Naive B cell (primary cell): ENCODE measurements around the gene KRTAP10-3. TPM values are rescaled to one million over a fixed set of nuclear protein-coding genes. Genes with fewer than 3 reads are reported as not detected.

Experiments
- ATAC-seq, 2 donors: fragments of 150-1000 bp; cut with Tn5 transposase; 2 replicates each; pipeline ENCODE4 v1.10.0; 2021; ENCODE audit warnings: low read depth in 2 of 2, mild to moderate bottlenecking in 2 of 2, moderate library complexity in 2 of 2
- DNase-seq: peaks from one replicate; pipeline ENCODE4 v3.0.0; 2022
- H3K27ac Mint-ChIP-seq, 6 donors: one replicate each; pipeline ENCODE4 v1.8.0; 2020 to 2022; ENCODE audit warnings: mild to moderate bottlenecking in 6 of 6, mixed read lengths in 6 of 6, moderate library complexity in 5 of 6, inconsistent platforms in 2 of 6
- H3K27me3 Mint-ChIP-seq, 3 donors: one replicate each; pipeline ENCODE4 v1.8.0; 2021 to 2022; ENCODE audit warnings: mixed read lengths in 3 of 3, mild to moderate bottlenecking in 1 of 3
- H3K36me3 Mint-ChIP-seq, 2 donors: one replicate each; pipeline ENCODE4 v1.8.0; 2020 to 2022; ENCODE audit warnings: mixed read lengths in 2 of 2, inconsistent platforms in 1 of 2, mild to moderate bottlenecking in 1 of 2
- H3K4me1 Mint-ChIP-seq, 3 donors: one replicate each; pipeline ENCODE4 v1.8.0; 2020 to 2022; ENCODE audit warnings: mixed read lengths in 3 of 3, inconsistent platforms in 1 of 3, mild to moderate bottlenecking in 1 of 3, moderate library complexity in 1 of 3
- H3K4me3 Mint-ChIP-seq, 8 donors: one replicate each; pipeline ENCODE4 v1.8.0; 2020 to 2022; ENCODE audit warnings: mild to moderate bottlenecking in 8 of 8, mixed read lengths in 8 of 8, moderate library complexity in 8 of 8, inconsistent platforms in 2 of 8
- H3K9me3 Mint-ChIP-seq, 7 donors: one replicate each; pipeline ENCODE4 v1.8.0; 2020 to 2022; ENCODE audit warnings: mixed read lengths in 7 of 7, mild to moderate bottlenecking in 5 of 7, inconsistent platforms in 2 of 7, moderate library complexity in 1 of 7
- polyA plus RNA-seq, 6 donors: library from polyadenylated mRNA; unstranded; fragments of 300-500 nt; fragmentation: Illumina TruSeq; gene quantifications; one replicate each; pipeline ENCODE4 v1.2.3, GENCODE V29; 2021; ENCODE audit warnings: low read depth in 6 of 6

Gene KRTAP10-3
- polyA plus RNA-seq, 6 donors from 2014 or later, result not detected

DNA sequence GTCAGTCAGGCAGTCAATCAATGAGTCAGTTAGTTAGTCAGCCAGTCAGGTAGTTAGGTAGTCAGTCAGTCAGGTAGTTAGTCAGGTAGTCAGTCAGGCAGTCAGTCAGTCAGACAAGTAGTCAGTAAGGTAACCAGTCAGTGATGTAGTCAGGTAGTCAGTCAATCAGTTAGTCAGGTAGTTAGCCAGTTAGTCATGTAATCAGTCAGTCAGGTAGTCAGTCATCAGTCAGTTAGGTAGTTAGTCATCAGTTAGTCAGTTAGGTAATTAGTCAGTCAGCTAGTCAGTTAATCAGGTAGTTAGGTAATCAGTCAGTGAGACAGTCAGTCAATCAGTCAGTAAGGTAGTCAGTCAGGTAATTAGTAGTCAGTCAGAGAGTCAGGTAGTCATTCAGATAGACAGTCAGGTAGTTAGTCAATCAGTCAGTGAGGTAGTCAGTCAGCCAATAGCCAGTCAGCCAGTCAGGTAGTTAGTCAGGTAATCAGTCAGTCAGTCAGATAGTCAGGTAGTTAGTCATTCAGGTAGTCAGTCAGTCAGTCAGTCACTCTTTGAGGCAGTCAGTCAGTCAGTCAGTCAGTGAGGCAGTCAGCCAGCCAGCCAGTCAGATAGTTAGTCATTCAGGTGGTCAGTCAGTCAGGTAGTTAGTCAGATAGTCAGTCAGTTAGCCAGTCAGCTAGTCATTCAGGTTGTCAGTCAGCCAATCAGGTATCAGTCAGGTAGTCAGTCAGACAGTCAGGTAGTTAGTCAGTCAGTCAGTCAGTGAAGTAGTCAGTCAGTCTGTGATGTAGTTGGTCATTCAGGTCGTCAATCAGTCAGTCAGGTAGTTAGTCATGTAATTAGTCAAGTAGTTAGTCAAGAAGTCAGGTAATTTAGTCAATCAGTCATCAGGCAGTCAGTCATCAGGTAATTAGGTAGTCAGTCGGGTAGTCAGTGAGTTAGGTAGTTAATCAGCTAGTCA is 33.9 kb downstream of the KRTAP10-3 start:
- Mint-ChIP-seq H3K27me3 (peaks cover 0 to 16% (median 0%) of the 10 kb centered on the region in 3 donors), H3K4me3 (no peak overlapping the region), H3K27ac (no peak overlapping the region), H3K36me3 (no peaks in the 10 kb centered on the region), H3K4me1 (no peaks in the 10 kb centered on the region), H3K9me3 (no peaks in the 10 kb centered on the region)
- ATAC-seq, result no peak
- no peak for DNase-seq

- Mint-ChIP-seq H3K4me1 (no peaks in the 10 kb centered on the region), H3K27ac (no peak overlapping the region), H3K36me3 (no peaks in the 10 kb centered on the region), H3K4me3 (no peak overlapping the region), H3K27me3 (peaks cover 0 to 10% (median 0%) of the 10 kb centered on the region in 3 donors), H3K9me3 (no peaks in the 10 kb centered on the region)
- DNase-seq, result no peak
- ATAC-seq, result no peak
Observed at GRCh38 chr21:44523567-44524413, 34.8 kb downstream of the KRTAP10-3 start.

DNA sequence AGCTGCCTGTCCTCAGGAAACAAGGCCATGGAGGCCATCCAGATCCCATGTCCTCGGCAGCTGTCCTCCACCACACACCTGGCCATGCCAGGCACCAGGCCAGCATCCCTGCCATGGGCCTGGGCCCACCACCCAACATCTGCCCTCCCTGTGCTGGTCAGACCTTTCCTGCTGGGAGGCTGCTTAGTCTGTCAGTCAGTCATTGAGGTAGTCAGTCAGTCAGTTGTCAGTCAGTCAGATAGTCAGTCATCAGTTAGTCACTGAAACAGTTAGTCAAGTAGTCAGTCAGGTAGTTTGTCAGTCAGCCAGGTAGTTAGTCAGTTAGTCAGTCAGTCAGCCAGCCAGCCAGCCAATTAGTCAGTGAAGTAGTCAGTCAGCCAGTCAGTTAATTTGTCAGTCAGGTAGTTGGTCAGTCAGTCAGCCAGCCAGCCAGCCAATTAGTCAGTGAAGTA is 35.8 kb downstream of the KRTAP10-3 start:
- Mint-ChIP-seq H3K4me1 (no peaks in the 10 kb centered on the region), H3K9me3 (peaks cover 0 to 3% (median 0%) of the 10 kb centered on the region in 7 donors), H3K27me3 (peaks cover 0 to 10% (median 0%) of the 10 kb centered on the region in 3 donors), H3K36me3 (no peaks in the 10 kb centered on the region), H3K27ac (no peak overlapping the region), H3K4me3 (no peak overlapping the region)
- DNase-seq (no peak), ATAC-seq (no peak)

GRCh38 chr21:44521928-44522752 is 36.5 kb downstream of the KRTAP10-3 start:
- Mint-ChIP-seq H3K4me3 (no peak overlapping the region), H3K27me3 (peaks cover 0 to 10% (median 0%) of the 10 kb centered on the region in 3 donors), H3K4me1 (no peaks in the 10 kb centered on the region), H3K36me3 (no peaks in the 10 kb centered on the region), H3K9me3 (peaks cover 0 to 4% (median 0%) of the 10 kb centered on the region in 7 donors), H3K27ac (no peak overlapping the region)
- ATAC-seq (no peak), DNase-seq (no peak)

DNA sequence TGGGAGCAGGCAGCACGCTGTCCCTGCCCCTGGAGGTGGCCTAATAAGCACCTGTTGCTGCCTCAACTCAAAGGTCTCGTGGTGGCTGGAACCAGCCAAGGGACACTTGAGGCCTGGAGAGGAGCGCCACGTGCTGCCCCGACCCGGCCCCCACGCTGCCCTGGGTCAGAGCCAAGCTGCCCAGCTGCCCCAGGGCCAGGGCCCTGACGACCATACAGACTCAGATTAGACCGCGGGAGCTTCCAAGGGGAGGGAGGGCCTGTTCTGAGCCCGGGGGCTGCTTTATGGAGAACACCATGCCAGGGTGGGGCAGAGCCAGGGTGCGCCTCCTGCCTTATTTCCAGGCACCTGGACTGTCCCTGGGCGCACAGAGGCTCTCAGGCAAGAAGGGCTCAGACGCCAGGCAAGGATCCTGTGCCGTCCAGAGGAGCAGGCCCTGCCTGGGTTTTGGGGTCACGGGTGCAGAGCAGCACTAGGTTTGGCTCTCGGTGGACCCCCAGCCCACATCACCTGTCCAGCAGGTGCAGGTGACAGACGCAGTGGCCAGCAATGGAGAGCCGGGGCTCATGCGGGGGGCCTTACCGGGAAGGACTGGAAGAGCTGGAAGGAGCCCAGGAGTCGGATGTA is 37.2 kb downstream of the KRTAP10-3 start:
- no peak overlapping the region for H3K27ac Mint-ChIP-seq
- no peak overlapping the region for H3K4me3 Mint-ChIP-seq
- no peak for DNase-seq
- peaks cover 0 to 4% (median 0%) of the 10 kb centered on the region in 7 donors for H3K9me3 Mint-ChIP-seq
- ATAC-seq, result no peak
- no peaks in the 10 kb centered on the region for H3K36me3 Mint-ChIP-seq
- H3K27me3 Mint-ChIP-seq, result peaks cover 0 to 10% (median 0%) of the 10 kb centered on the region in 3 donors
- no peaks in the 10 kb centered on the region for H3K4me1 Mint-ChIP-seq

DNA sequence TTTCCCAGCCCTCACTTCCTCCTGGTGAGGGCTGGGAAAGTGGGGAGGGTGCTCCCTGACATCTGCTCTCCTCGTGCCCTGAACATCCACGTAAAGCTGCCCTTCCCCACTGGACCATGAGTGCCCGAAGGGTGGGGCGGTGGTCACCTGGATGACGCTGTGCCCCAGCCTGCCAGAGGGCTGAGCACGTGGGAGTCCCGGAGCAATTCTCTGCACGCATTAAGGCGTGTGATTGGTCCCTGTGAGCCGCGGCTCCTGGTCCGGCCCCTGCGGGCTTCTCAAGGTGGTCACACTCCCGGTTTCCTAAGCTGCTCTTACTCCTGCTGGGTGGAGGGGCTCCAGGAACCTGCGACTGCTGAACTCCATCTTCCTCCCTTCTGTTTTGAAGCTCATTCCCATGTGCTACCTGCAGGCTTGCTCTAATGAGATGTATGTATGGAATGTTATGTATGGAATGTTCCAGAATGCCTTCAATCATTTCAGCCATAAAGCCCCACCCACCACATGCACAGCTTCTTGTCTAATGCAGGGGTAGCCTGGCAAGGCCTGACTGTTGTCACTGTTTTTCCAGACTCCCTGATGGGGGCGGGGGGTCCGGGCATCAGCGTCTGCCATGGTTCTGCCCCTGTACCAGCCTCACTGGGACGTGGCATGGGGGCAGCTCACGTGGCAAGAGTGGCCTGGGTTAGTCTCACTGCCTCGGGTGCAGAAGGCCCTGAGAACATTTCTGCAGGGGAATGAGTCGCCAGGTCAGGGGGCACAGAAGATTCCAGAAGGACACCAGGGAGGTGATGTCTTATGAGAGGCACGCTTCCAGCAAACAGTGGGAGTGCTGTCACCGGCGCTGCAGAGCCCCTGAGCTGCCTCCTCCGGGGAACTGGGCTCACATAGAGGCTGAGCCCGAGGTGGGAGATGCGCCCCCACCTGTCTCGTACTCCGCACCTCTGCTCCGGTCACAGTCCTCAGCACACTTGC is 38.0 kb downstream of the KRTAP10-3 start:
- Mint-ChIP-seq H3K4me1 (no peaks in the 10 kb centered on the region), H3K9me3 (peaks cover 0 to 4% (median 0%) of the 10 kb centered on the region in 7 donors), H3K4me3 (no peak overlapping the region), H3K36me3 (no peaks in the 10 kb centered on the region), H3K27ac (no peak overlapping the region), H3K27me3 (peaks cover 0 to 10% (median 0%) of the 10 kb centered on the region in 3 donors)
- DNase-seq (no peak), ATAC-seq (no peak)

DNA sequence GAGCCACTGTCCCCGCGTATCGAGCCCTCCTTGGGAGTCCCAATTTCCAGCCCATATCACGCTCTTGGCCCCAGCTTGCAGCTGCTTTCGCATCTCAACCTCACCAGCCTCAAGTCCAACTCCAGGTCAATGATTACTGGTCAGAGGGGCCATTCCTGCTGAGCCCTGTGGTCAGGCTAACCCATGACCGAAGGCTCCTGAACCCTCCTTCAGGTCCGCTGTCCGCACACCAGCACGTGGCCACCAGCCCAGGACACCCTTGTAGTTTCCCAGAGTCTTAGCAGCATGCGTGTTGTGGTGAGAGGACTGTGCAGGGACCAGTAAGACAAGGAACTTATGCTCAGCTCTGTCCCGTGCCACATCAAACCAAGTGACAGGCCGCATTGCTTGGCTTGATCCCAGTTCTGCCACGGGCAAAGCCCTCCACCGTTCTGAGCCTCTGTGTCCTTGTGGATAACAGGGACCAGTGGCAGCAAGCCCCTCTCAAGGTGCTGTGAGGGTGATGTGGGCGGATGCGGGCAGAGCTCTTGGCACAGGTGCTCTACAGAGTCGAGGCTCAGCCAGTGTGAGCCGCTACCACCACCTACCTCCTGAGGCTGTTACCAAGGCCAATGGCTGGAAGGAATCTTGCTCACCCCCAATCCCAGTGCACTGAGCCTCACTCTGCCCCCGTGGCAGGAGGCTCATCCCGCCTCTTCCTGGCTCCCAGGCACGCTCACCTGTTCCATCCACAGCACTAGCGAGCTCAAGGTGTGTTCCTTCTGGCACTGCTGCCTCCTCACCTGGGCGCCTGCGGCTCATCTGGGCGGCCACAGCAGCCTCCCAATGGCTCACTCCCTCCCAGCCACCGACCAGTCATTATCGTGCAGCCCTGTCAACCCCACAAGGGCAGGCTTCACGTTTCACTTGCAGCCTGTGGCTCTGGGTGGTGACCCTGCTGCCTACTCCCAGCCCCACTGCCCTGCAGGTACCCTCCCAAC is 39.0 kb downstream of the KRTAP10-3 start:
- Mint-ChIP-seq H3K36me3 (no peaks in the 10 kb centered on the region), H3K27me3 (peaks cover 0 to 10% (median 0%) of the 10 kb centered on the region in 3 donors), H3K9me3 (peaks cover 0 to 4% (median 0%) of the 10 kb centered on the region in 7 donors), H3K27ac (peak overlapping the region in 1 of 6 donors; percentile 24), H3K4me1 (no peaks in the 10 kb centered on the region), H3K4me3 (no peak overlapping the region)
- DNase-seq (no peak), ATAC-seq (no peak)

DNA sequence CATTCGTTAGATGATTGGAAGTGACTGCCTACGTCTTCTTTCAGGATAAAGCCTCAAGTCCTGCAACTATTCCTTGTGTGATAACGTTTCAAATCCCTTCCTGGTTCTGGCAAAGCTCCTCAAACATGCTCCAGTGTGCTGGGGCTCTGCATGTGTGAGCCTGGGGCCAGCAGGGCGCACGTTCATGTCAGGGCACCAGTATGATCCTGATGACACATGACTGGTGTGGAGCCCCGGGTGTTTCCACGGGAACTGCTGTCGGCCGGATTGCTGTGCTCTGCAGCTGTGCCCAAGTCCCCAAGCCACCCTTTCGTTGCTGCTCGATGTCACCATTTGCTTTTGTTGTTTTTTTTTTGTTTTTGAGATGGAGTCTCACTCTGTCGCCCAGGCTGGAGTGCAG is 39.9 kb downstream of the KRTAP10-3 start:
- peaks cover 0 to 4% (median 0%) of the 10 kb centered on the region in 7 donors for H3K9me3 Mint-ChIP-seq
- no peaks in the 10 kb centered on the region for H3K36me3 Mint-ChIP-seq
- H3K27ac Mint-ChIP-seq, result no peak overlapping the region
- DNase-seq, result no peak
- no peaks in the 10 kb centered on the region for H3K4me1 Mint-ChIP-seq
- peaks cover 0 to 10% (median 0%) of the 10 kb centered on the region in 3 donors for H3K27me3 Mint-ChIP-seq
- no peak overlapping the region for H3K4me3 Mint-ChIP-seq
- ATAC-seq, result no peak

DNA sequence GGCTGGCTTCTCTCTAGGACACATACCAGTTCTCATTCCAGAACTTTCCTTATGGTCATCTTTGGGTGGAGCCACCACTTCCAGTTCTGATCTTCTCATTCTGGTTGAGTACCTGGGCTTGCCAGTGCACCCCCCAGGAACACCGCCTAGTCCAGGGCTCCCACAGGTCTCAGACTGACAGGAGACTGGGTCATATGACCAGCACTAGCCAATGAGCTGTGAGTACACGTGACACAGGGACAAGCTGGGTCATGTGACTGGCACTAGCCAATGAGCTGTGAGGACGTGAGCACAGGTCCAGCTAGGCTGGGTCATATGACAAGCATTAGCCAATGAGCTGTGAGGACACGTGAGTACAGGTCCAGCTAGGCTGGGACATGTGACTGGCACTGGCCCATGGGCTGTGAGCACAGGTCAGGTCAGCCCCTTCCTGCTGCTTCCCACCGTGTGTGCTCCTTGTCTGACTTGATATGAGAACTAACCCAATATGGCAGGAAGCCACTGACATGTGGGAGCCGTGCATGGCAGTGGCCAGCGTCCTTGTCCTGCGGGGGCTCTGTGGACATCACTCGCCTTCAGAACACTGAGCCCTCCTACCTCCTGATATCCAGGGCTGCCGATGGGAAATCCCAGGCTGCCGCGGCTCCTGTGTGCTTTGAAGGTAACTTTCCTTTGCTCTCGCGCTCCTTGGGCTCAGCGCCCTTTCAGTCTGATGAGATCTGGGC is 41.3 kb downstream of the KRTAP10-3 start:
- peaks cover 0 to 4% (median 0%) of the 10 kb centered on the region in 7 donors for H3K9me3 Mint-ChIP-seq
- H3K36me3 Mint-ChIP-seq, result no peaks in the 10 kb centered on the region
- H3K4me1 Mint-ChIP-seq, result no peaks in the 10 kb centered on the region
- no peak overlapping the region for H3K4me3 Mint-ChIP-seq
- no peak overlapping the region for H3K27ac Mint-ChIP-seq
- DNase-seq, result no peak
- H3K27me3 Mint-ChIP-seq, result peaks cover 0 to 12% (median 0%) of the 10 kb centered on the region in 3 donors
- ATAC-seq, result no peak

DNA sequence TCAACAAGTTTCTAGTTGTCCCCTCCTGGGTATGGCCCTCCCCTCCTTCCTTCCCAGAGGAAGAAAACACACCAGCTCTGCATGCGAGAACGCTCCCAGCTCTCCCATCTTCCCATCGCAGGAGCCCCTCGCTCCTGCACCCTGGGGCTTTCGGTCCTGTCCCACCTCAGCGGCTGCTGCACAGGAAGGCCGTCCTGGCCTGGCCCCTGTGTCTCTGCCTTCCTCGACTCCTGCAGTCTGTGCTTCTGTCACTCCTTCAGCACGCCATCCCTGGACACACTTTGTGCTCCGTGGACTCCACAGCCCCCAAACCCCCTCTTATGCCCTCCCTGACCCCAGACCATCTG is 41.8 kb downstream of the KRTAP10-3 start:
- ATAC-seq (no peak), DNase-seq (no peak)
- Mint-ChIP-seq H3K4me3 (no peak overlapping the region), H3K27ac (no peak overlapping the region), H3K4me1 (no peaks in the 10 kb centered on the region), H3K36me3 (no peaks in the 10 kb centered on the region), H3K27me3 (peaks cover 0 to 17% (median 0%) of the 10 kb centered on the region in 3 donors), H3K9me3 (peaks cover 0 to 4% (median 0%) of the 10 kb centered on the region in 7 donors)
